Natural killer cell treated with Interleukin-12 subunit alpha and Interleukin-12 subunit beta and Interleukin-15 and Interleukin-18, amount 100 ng/mL, for 72 hours (primary cell): Measurements from ENCODE around the gene NAA16. TPM values are rescaled to one million over a fixed set of nuclear protein-coding genes. Genes with fewer than 3 reads are reported as not detected.

ENCODE experiments used
- ATAC-seq, 2 donors: fragments of 150-1000 bp; cut with Tn5 transposase in 1 of 2; sonication (Bioruptor Pico), chemical (Tn5 transposase) in 1 of 2; 2 replicates each; pipeline ENCODE4 v1.10.0; 2021
- DNase-seq: peaks from one replicate; pipeline ENCODE4 v3.0.0; 2022; ENCODE audit warnings: low spot score
- H3K27ac Mint-ChIP-seq, 2 donors: 1 replicate in 1 of 2; 2 replicates in 1 of 2; pipeline ENCODE4 v1.8.0; 2022; ENCODE audit warnings: mixed read lengths in 2 of 2, mild to moderate bottlenecking in 1 of 2, moderate library complexity in 1 of 2
- H3K27me3 Mint-ChIP-seq, 2 donors: 1 replicate in 1 of 2; 2 replicates in 1 of 2; pipeline ENCODE4 v1.8.0; 2022; ENCODE audit warnings: mixed read lengths in 2 of 2
- H3K36me3 Mint-ChIP-seq: one replicate; pipeline ENCODE4 v1.8.0; 2022; ENCODE audit warnings: mixed read lengths
- H3K4me1 Mint-ChIP-seq, 2 donors: 1 replicate in 1 of 2; 2 replicates in 1 of 2; pipeline ENCODE4 v1.8.0; 2022; ENCODE audit warnings: low read depth in 2 of 2, mixed read lengths in 2 of 2, mild to moderate bottlenecking in 1 of 2
- H3K4me3 Mint-ChIP-seq: one replicate; pipeline ENCODE4 v1.8.0; 2022; ENCODE audit warnings: mixed read lengths
- H3K9me3 Mint-ChIP-seq: 2 replicates; pipeline ENCODE4 v1.8.0; 2022; ENCODE audit warnings: mixed read lengths
- total RNA-seq, 2 donors: library from RNA; stranded (reverse); gene quantifications; one replicate each; pipeline ENCODE4 v1.2.3, GENCODE V29; 2022

The NAA16 gene
- total RNA-seq, 2 donors from 2014 or later, result 16.4 to 38.9 TPM

GRCh38 chr13:41291246-41291645 lies 19.8 kb upstream of the NAA16 start:
- no peaks in the 10 kb centered on the region for H3K4me1 Mint-ChIP-seq

GRCh38 chr13:41293272-41293671 lies 17.8 kb upstream of the NAA16 start:
- Mint-ChIP-seq H3K4me3 (no peak overlapping the region), H3K27ac (no peak overlapping the region), H3K4me1 (no peaks in the 10 kb centered on the region), H3K36me3 (no peaks in the 10 kb centered on the region), H3K27me3 (peaks cover under 1 to 8% of the 10 kb centered on the region in 2 donors), H3K9me3 (no peaks in the 10 kb centered on the region)
- no peak for DNase-seq
- no peak for ATAC-seq

More at GRCh38 chr13:41291246-41291645, 19.8 kb upstream of the NAA16 start:
- Mint-ChIP-seq H3K36me3 (no peaks in the 10 kb centered on the region), H3K27ac (no peak overlapping the region), H3K27me3 (peaks cover 0 to 10% of the 10 kb centered on the region in 2 donors), H3K4me3 (no peak overlapping the region), H3K9me3 (no peaks in the 10 kb centered on the region)
- ATAC-seq (no peak), DNase-seq (no peak)

- no peak overlapping the region for H3K4me3 Mint-ChIP-seq
- H3K9me3 Mint-ChIP-seq, result no peaks in the 10 kb centered on the region
- ATAC-seq, result no peak
- H3K27ac Mint-ChIP-seq, result no peak overlapping the region
- peaks cover 3 to 8% of the 10 kb centered on the region in 2 donors for H3K27me3 Mint-ChIP-seq
- H3K36me3 Mint-ChIP-seq, result no peaks in the 10 kb centered on the region
- DNase-seq, result no peak
- no peaks in the 10 kb centered on the region for H3K4me1 Mint-ChIP-seq
These were observed 16.2 kb upstream of the NAA16 start for GRCh38 chr13:41294914-41295313.

GRCh38 chr13:41295973-41296372 lies 15.1 kb upstream of the NAA16 start:
- Mint-ChIP-seq H3K4me1 (no peaks in the 10 kb centered on the region), H3K9me3 (no peaks in the 10 kb centered on the region), H3K27ac (no peak overlapping the region), H3K27me3 (peaks cover 3 to 8% of the 10 kb centered on the region in 2 donors), H3K36me3 (no peaks in the 10 kb centered on the region), H3K4me3 (no peak overlapping the region)
- no peak for DNase-seq
- no peak for ATAC-seq

GRCh38 chr13:41296879-41297646 lies 14.0 kb upstream of the NAA16 start:
- H3K4me1 Mint-ChIP-seq, result no peaks in the 10 kb centered on the region
- DNase-seq, result no peak
- no peak overlapping the region for H3K4me3 Mint-ChIP-seq
- no peak for ATAC-seq
- H3K27ac Mint-ChIP-seq, result no peak overlapping the region
- H3K9me3 Mint-ChIP-seq, result no peaks in the 10 kb centered on the region
- peaks cover 3 to 8% of the 10 kb centered on the region in 2 donors for H3K27me3 Mint-ChIP-seq
- no peaks in the 10 kb centered on the region for H3K36me3 Mint-ChIP-seq

- no peaks in the 10 kb centered on the region for H3K9me3 Mint-ChIP-seq
These were observed 11.6 kb upstream of the NAA16 start for GRCh38 chr13:41299316-41300094.

GRCh38 chr13:41302743-41303142 lies 8.3 kb upstream of the NAA16 start:
- no peak overlapping the region for H3K27ac Mint-ChIP-seq
- H3K9me3 Mint-ChIP-seq, result no peaks in the 10 kb centered on the region

More at GRCh38 chr13:41299316-41300094, 11.6 kb upstream of the NAA16 start:
- ATAC-seq, result no peak
- Mint-ChIP-seq H3K4me3 (no peak overlapping the region), H3K4me1 (no peaks in the 10 kb centered on the region), H3K27me3 (peaks cover 3 to 8% of the 10 kb centered on the region in 2 donors), H3K27ac (no peak overlapping the region), H3K36me3 (no peaks in the 10 kb centered on the region)
- no peak for DNase-seq

GRCh38 chr13:41304551-41304950 lies 6.5 kb upstream of the NAA16 start:
- DNase-seq (no peak), ATAC-seq (no peak)
- no peaks in the 10 kb centered on the region for H3K9me3 Mint-ChIP-seq
- H3K27me3 Mint-ChIP-seq, result peaks cover 3 to 7% of the 10 kb centered on the region in 2 donors
- H3K4me1 Mint-ChIP-seq, result no peaks in the 10 kb centered on the region
- no peak overlapping the region for H3K27ac Mint-ChIP-seq
- H3K36me3 Mint-ChIP-seq, result no peaks in the 10 kb centered on the region
- no peak overlapping the region for H3K4me3 Mint-ChIP-seq

More at GRCh38 chr13:41302743-41303142, 8.3 kb upstream of the NAA16 start:
- ATAC-seq (no peak), DNase-seq (no peak)
- H3K4me1 Mint-ChIP-seq, result no peaks in the 10 kb centered on the region
- H3K27me3 Mint-ChIP-seq, result peaks cover 3 to 15% of the 10 kb centered on the region in 2 donors
- no peak overlapping the region for H3K4me3 Mint-ChIP-seq
- H3K36me3 Mint-ChIP-seq, result no peaks in the 10 kb centered on the region

GRCh38 chr13:41306271-41307145 lies 4.6 kb upstream of the NAA16 start:
- peaks cover 3 to 5% of the 10 kb centered on the region in 2 donors for H3K4me1 Mint-ChIP-seq
- ATAC-seq (no peak), DNase-seq (no peak)
- H3K36me3 Mint-ChIP-seq, result no peaks in the 10 kb centered on the region
- peaks cover 0 to 7% of the 10 kb centered on the region in 2 donors for H3K27me3 Mint-ChIP-seq
- H3K9me3 Mint-ChIP-seq, result no peaks in the 10 kb centered on the region
- no peak overlapping the region for H3K4me3 Mint-ChIP-seq
- H3K27ac Mint-ChIP-seq, result no peak overlapping the region

- H3K9me3 Mint-ChIP-seq, result no peaks in the 10 kb centered on the region
- peaks cover 8 to 9% of the 10 kb centered on the region in 2 donors for H3K4me1 Mint-ChIP-seq
- no peaks in the 10 kb centered on the region for H3K36me3 Mint-ChIP-seq
- no peak overlapping the region for H3K27ac Mint-ChIP-seq
- no peak for ATAC-seq
- H3K27me3 Mint-ChIP-seq, result peaks cover 0 to 7% of the 10 kb centered on the region in 2 donors
- no peak overlapping the region for H3K4me3 Mint-ChIP-seq
- DNase-seq, result no peak
These were observed 3.0 kb upstream of the NAA16 start for GRCh38 chr13:41307884-41308640.

- H3K4me1 Mint-ChIP-seq, result peaks cover 17 to 22% of the 10 kb centered on the region in 2 donors
- ATAC-seq, result peak; percentile 76 to 79
- no peaks in the 10 kb centered on the region for H3K36me3 Mint-ChIP-seq
- DNase-seq, result peak; percentile 73
- H3K4me3 Mint-ChIP-seq, result peak overlapping the region; percentile 98
- H3K27ac Mint-ChIP-seq, result peak overlapping the region; percentile 87 to 91
- no peaks in the 10 kb centered on the region for H3K9me3 Mint-ChIP-seq
- H3K27me3 Mint-ChIP-seq, result no peaks in the 10 kb centered on the region
These were observed 524 bp downstream of the NAA16 start for GRCh38 chr13:41311406-41312175.

GRCh38 chr13:41312176-41312500 lies 1.1 kb downstream of the NAA16 start:
- ATAC-seq, result no peak
- Mint-ChIP-seq H3K27me3 (no peaks in the 10 kb centered on the region), H3K4me1 (peaks cover 17 to 26% of the 10 kb centered on the region in 2 donors), H3K9me3 (no peaks in the 10 kb centered on the region), H3K36me3 (no peaks in the 10 kb centered on the region), H3K27ac (peak overlapping the region; percentile 87 to 91), H3K4me3 (peak overlapping the region; percentile 98)
- DNase-seq, result no peak
